ENCODE measurements around the gene OR51L1. TPM values are rescaled to one million over a fixed set of nuclear protein-coding genes. Genes with fewer than 3 reads are reported as not detected.

Gene OR51L1
- total RNA-seq, 1 donor from 2014 or later: not detected

GRCh38 chr11:5043380-5043779, 48.7 kb downstream of the OR51L1 start:
- ATAC-seq (no peak), DNase-seq (ENCODE audit: low spot score) (no peak)
- intact Hi-C loops (cut with DNase I): no loop called here

GRCh38 chr11:5046226-5046625, 51.6 kb downstream of the OR51L1 start, which contains the start of gene OR52J3:
OR52J3 (plus strand) TSS chr11:5046526; CDS start chr11:5046526, 0 bp downstream.
- intact Hi-C loops (cut with DNase I): no loop called here
- no peak for ATAC-seq
- no peak for DNase-seq (ENCODE audit: low spot score)

GRCh38 chr11:5046754-5047330, 52.2 kb downstream of the OR51L1 start:
- ATAC-seq (no peak), DNase-seq (ENCODE audit: low spot score) (no peak)

More at GRCh38 chr11:5046754-5047330, 52.2 kb downstream of the OR51L1 start:
- intact Hi-C loops (cut with DNase I): no loop called here

Other genes starting within 250 kb of the OR51L1 start
- not detected for gene OR51F1, start 224.9 kb upstream of the OR51L1 start, total RNA-seq
- not detected for gene OR52R1, start 190.5 kb upstream of the OR51L1 start, total RNA-seq
- gene OR51F2, start 173.5 kb upstream of the OR51L1 start, total RNA-seq: not detected
- gene OR51S1, start 145.6 kb upstream of the OR51L1 start, total RNA-seq: not detected
- not detected for gene OR51T1, start 113.0 kb upstream of the OR51L1 start, total RNA-seq
- not detected for gene OR51A7, start 91.1 kb upstream of the OR51L1 start, total RNA-seq
- gene OR51G2, start 75.5 kb upstream of the OR51L1 start, total RNA-seq: not detected
- not detected for gene OR51G1, start 70.5 kb upstream of the OR51L1 start, total RNA-seq
- not detected for gene OR51A4, start 47.2 kb upstream of the OR51L1 start, total RNA-seq
- not detected for gene OR51A2, start 39.1 kb upstream of the OR51L1 start, total RNA-seq
- not detected for gene OR52J3, start 51.7 kb downstream of the OR51L1 start, total RNA-seq
- gene OR52E2, start 64.8 kb downstream of the OR51L1 start, total RNA-seq: not detected
- not detected for gene OR52E1, start 74.7 kb downstream of the OR51L1 start, total RNA-seq
- gene OR52A5, start 143.5 kb downstream of the OR51L1 start, total RNA-seq: not detected
- not detected for gene OR52A1, start 159.9 kb downstream of the OR51L1 start, total RNA-seq
- not detected for gene OR51V1, start 205.8 kb downstream of the OR51L1 start, total RNA-seq
- 16,523 TPM for gene HBB, start 232.2 kb downstream of the OR51L1 start, total RNA-seq
- gene HBD, start 239.6 kb downstream of the OR51L1 start, total RNA-seq: 38.4 TPM

All from sciatic nerve (tissue), 2 donors.